Body of pancreas (tissue), 4 donors: ENCODE results near the gene MAT2A. TPM values are rescaled to one million over a fixed set of nuclear protein-coding genes. Genes with fewer than 3 reads are reported as not detected.

Experiments used
- ATAC-seq: fragments of 150-250 bp; one replicate; pipeline ENCODE4 v1.9.1; 2016
- DNase-seq, 4 donors: peaks; one replicate each; pipeline ENCODE4 v3.0.0-alpha.2; 2019
- H3K27ac ChIP-seq, 4 donors: fragments of 200-600 bp; sonication (generic); 1 replicate in 3 of 4; 2 replicates in 1 of 4; pipeline versions ENCODE4 v1.5.1 to v1.6.1; 2016 to 2019; ENCODE audit warnings: mild to moderate bottlenecking in 1 of 4, mixed read lengths in 1 of 4, moderate library complexity in 1 of 4
- H3K27me3 ChIP-seq, 2 donors: fragments of 200-600 bp; sonication (generic); one replicate each; pipeline ENCODE4 v1.6.0; 2016; ENCODE audit warnings: mild to moderate bottlenecking in 1 of 2
- H3K36me3 ChIP-seq, 2 donors: fragments of 200-600 bp; sonication (generic); replicated peaks in 1 of 2; 2 replicates each; pipeline ENCODE4 v1.5.1; 2016; ENCODE audit warnings: low read depth in 2 of 2; ENCODE audit not compliant: insufficient read depth in 1 of 2
- H3K4me1 ChIP-seq: fragments of 200-600 bp; sonication (generic); one replicate; pipeline ENCODE4 v1.6.0; 2016
- H3K4me3 ChIP-seq, 2 donors: fragments of 200-600 bp; sonication (generic); 1 replicate in 1 of 2; 2 replicates in 1 of 2; pipeline ENCODE4 v1.5.1; 2016 to 2019
- H3K9me3 ChIP-seq, 3 donors: fragments of 200-600 bp; sonication (generic); 1 replicate in 2 of 3; 2 replicates in 1 of 3; pipeline ENCODE4 v1.5.1; 2016
- CTCF ChIP-seq, 7 experiments: fragments of 450-650 bp in 4 of 7; fragments of 200-600 bp in 3 of 7; sonication (generic) in 3 of 7; IDR thresholded peaks; one replicate each; pipeline ENCODE4 v1.5.1; 2016 to 2019; ENCODE audit warnings: antibody characterized with exemption in 7 of 7
- POLR2A ChIP-seq, 3 donors: fragments of 450-650 bp; IDR thresholded peaks; one replicate each; pipeline ENCODE4 v1.6.1; 2016; ENCODE audit warnings: antibody characterized with exemption in 3 of 3, mild to moderate bottlenecking in 2 of 3
- WGBS, 2 donors: methylation state at CpG; one replicate each; pipeline ENCODE4 v1.1.5; 2017; 5-methylcytosine and 5-hydroxymethylcytosine counted together
- intact Hi-C: fragments of 100-400 bp; cut with DNase I; formaldehyde crosslinking; loops from one replicate; pipeline ENCODE4 v1.15.1; 2023
- total RNA-seq, 2 donors: library from RNA; depleted of rRNA; stranded (reverse); fragments of >200 nt; gene quantifications; one replicate each; pipeline ENCODE4 v1.1.0, GENCODE V29; 2016

Gene MAT2A
- total RNA-seq, 2 donors from 2014 or later = 388 to 576 TPM

- Histone ChIP-seq H3K9me3 (no peaks in the 10 kb centered on the region), H3K27me3 (no peaks in the 10 kb centered on the region), H3K4me3 (peak overlapping the region; percentile 83 to 96), H3K4me1 (peaks cover 57% of the 10 kb centered on the region), H3K36me3 (peaks cover 8 to 16% of the 10 kb centered on the region in 2 donors), H3K27ac (peak overlapping the region; percentile 96 to 99 (median 98))
- TF ChIP-seq CTCF (IDR thresholded peaks at IDR 0.05) (peak in 1 of 7 experiments; percentile 1), POLR2A (IDR thresholded peaks at IDR 0.05) (peak in 1 of 3 donors; percentile 21)
- ATAC-seq (peak; percentile 9), DNase-seq (peak; percentile 62 to 78 (median 70))
- intact Hi-C loops = no loop called here
- WGBS, 2 donors = 1% methylated on average over 25 to 35 of the region's 35 CpGs
These were observed 1.1 kb upstream of the MAT2A start for GRCh38 chr2:85537600-85538506.

- 0% methylated on average over 6 to 44 of the region's 67 CpGs for WGBS, 2 donors
- peak overlapping the region; percentile 83 to 96 for H3K4me3 ChIP-seq
- no peaks in the 10 kb centered on the region for H3K9me3 ChIP-seq
- peak; percentile 47 for ATAC-seq
- DNase-seq = peak; percentile 65 to 73 (median 70)
- H3K27me3 ChIP-seq = no peaks in the 10 kb centered on the region
- TF ChIP-seq POLR2A (IDR thresholded peaks at IDR 0.05) = no peak
- peak in 1 of 7 experiments; percentile 4 for TF ChIP-seq CTCF (IDR thresholded peaks at IDR 0.05)
- H3K36me3 ChIP-seq = peaks cover 15 to 30% of the 10 kb centered on the region in 2 donors
- H3K27ac ChIP-seq = peak overlapping the region; percentile 96 to 99 (median 98)
- H3K4me1 ChIP-seq = peaks cover 74% of the 10 kb centered on the region
- intact Hi-C loops = no loop called here
These were observed 579 bp downstream of the MAT2A start for GRCh38 chr2:85539361-85540132.

- Histone ChIP-seq H3K27me3 (no peaks in the 10 kb centered on the region), H3K4me3 (peak overlapping the region; percentile 83 to 96), H3K36me3 (peaks cover 18 to 34% of the 10 kb centered on the region in 2 donors), H3K9me3 (no peaks in the 10 kb centered on the region), H3K27ac (peak overlapping the region; percentile 96 to 99 (median 98)), H3K4me1 (peaks cover 75% of the 10 kb centered on the region)
- no peak for TF ChIP-seq POLR2A (IDR thresholded peaks at IDR 0.05)
- no peak for TF ChIP-seq CTCF (IDR thresholded peaks at IDR 0.05)
- 2% methylated on average over 11 of the region's 11 CpGs for WGBS, 2 donors
- ATAC-seq (no peak), DNase-seq (no peak)
- intact Hi-C loops = no loop called here
These were observed 1.2 kb downstream of the MAT2A start for GRCh38 chr2:85540133-85540648.

- Histone ChIP-seq H3K36me3 (peaks cover 18 to 36% of the 10 kb centered on the region in 2 donors), H3K27ac (peak overlapping the region; percentile 17 to 99 (median 98)), H3K9me3 (no peaks in the 10 kb centered on the region), H3K27me3 (no peaks in the 10 kb centered on the region), H3K4me1 (peaks cover 73% of the 10 kb centered on the region), H3K4me3 (peak overlapping the region; percentile 83 to 96)
- WGBS, 2 donors = 15 to 21% methylated on average over 4 of the region's 4 CpGs
- ATAC-seq (no peak), DNase-seq (no peak)
- intact Hi-C loops = no loop called here
- no peak for TF ChIP-seq POLR2A (IDR thresholded peaks at IDR 0.05)
- no peak for TF ChIP-seq CTCF (IDR thresholded peaks at IDR 0.05)
These were observed 2.3 kb downstream of the MAT2A start for GRCh38 chr2:85541262-85541661.
